ENCODE measurements around the gene SLC11A2. TPM values are rescaled to one million over a fixed set of nuclear protein-coding genes. Genes with fewer than 3 reads are reported as not detected.
A peak's percentile ranks its signal among the peaks of the same experiment; 100 is the strongest.

The SLC11A2 gene
- total RNA-seq, 3 donors from 2014 or later (not counting 1 experiment from before 2014, with no cell fraction given) = 34.3 to 54.3 (median 42.7) TPM

DNA sequence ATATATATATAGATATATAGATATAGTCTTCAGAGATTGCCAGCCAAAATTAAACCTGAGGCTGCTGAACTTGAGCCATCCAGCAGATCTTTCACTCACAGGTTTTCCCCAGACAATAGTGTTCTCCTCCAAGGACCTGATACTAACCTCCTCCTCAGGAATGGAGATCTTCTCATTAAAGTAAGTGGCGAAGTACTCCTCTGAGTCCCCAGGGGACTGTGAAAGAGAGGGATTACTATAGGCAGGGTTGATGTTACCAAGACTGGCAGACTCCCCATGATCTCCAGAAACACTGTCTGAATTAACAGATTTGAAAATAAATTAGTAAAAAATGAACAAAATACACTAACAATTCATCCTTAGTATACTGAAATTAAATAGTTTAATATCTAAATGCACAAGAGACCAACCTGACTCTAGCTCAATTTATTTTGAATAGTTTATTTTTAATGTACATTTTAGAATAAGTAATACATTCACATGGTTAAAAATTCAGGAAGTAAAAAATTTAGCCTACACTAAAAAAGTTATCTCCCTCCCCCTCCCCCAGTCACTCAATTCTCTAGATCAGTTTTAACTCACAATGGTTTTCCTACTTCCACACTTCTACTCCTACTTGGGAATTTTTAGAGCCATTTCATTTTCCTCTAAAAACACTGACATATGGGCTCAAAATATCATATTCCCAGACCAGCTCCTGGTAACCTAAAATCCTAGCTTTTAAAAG, 17.7 kb downstream of the SLC11A2 start:
- H3K9me3 Mint-ChIP-seq = no peaks in the 10 kb centered on the region
- H3K36me3 Mint-ChIP-seq = peaks cover 10% of the 10 kb centered on the region
- peak overlapping the region; percentile 31 to 83 for H3K27ac Mint-ChIP-seq
- WGBS (ENCODE audit: insufficient coverage) = 100% methylated on average over 1 of the region's 1 CpG
- Histone ChIP-seq H3K27me3 (ENCODE audit: control insufficient read depth, insufficient read depth, low read length) (no peaks in the 10 kb centered on the region), H3K9me3 (ENCODE audit: control insufficient read depth, insufficient read depth, low read length) (no peaks in the 10 kb centered on the region), H3K4me3 (ENCODE audit: low read length) (no peak overlapping the region), H3K27ac (ENCODE audit: low read length) (no peak overlapping the region), H3K36me3 (ENCODE audit: control insufficient read depth, insufficient read depth, low read length) (peaks cover 11% of the 10 kb centered on the region), H3K4me1 (ENCODE audit: control insufficient read depth, insufficient read depth, low read length) (no peaks in the 10 kb centered on the region)
- H3K27me3 Mint-ChIP-seq (ENCODE audit: low read depth in 2 of 2) = no peaks in the 10 kb centered on the region
- TF ChIP-seq, protein P1, sequence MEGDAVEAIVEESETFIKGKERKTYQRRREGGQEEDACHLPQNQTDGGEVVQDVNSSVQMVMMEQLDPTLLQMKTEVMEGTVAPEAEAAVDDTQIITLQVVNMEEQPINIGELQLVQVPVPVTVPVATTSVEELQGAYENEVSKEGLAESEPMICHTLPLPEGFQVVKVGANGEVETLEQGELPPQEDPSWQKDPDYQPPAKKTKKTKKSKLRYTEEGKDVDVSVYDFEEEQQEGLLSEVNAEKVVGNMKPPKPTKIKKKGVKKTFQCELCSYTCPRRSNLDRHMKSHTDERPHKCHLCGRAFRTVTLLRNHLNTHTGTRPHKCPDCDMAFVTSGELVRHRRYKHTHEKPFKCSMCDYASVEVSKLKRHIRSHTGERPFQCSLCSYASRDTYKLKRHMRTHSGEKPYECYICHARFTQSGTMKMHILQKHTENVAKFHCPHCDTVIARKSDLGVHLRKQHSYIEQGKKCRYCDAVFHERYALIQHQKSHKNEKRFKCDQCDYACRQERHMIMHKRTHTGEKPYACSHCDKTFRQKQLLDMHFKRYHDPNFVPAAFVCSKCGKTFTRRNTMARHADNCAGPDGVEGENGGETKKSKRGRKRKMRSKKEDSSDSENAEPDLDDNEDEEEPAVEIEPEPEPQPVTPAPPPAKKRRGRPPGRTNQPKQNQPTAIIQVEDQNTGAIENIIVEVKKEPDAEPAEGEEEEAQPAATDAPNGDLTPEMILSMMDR (IDR thresholded peaks at IDR 0.05) = no peak
- no peak for DNase-seq
- H3K4me1 Mint-ChIP-seq = peaks cover 6 to 8% of the 10 kb centered on the region in 2 donors
- intact Hi-C loops (cut with micrococcal nuclease) = no loop called here
- no peak for ATAC-seq
- peak overlapping the region; percentile 35 for H3K4me3 Mint-ChIP-seq

DNA sequence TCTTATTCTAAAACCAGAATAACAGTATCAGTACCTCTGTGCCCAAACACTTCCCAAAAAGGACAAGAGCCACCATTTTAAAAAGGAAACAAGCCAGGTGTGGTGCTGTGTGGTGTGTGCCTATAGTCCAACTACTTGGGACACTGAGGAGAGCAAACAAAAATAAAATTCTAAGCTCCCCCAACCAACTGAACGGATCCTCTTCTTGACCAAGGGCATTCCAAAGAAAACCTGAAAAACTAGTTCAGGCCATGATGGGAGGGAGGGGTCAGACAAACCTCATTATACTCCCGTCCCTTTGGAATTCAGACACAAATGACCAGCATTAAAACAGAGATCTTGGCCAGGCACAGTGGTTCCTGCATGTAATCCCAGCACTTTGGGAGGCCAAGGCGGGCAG, 20.5 kb downstream of the SLC11A2 start:
- no peak overlapping the region for H3K27ac ChIP-seq (ENCODE audit: low read length)
- H3K4me3 Mint-ChIP-seq = no peak overlapping the region
- no peaks in the 10 kb centered on the region for H3K27me3 Mint-ChIP-seq (ENCODE audit: low read depth in 2 of 2)
- no peaks in the 10 kb centered on the region for H3K9me3 Mint-ChIP-seq
- DNase-seq (no peak), ATAC-seq (no peak)
- no peaks in the 10 kb centered on the region for H3K4me1 ChIP-seq (ENCODE audit: control insufficient read depth, insufficient read depth, low read length)
- H3K9me3 ChIP-seq (ENCODE audit: control insufficient read depth, insufficient read depth, low read length) = no peaks in the 10 kb centered on the region
- H3K27me3 ChIP-seq (ENCODE audit: control insufficient read depth, insufficient read depth, low read length) = no peaks in the 10 kb centered on the region
- TF ChIP-seq, protein P1 (IDR thresholded peaks at IDR 0.05) = no peak
- H3K4me3 ChIP-seq (ENCODE audit: low read length) = no peak overlapping the region
- H3K4me1 Mint-ChIP-seq = peaks cover 6 to 8% of the 10 kb centered on the region in 2 donors
- intact Hi-C loops (cut with micrococcal nuclease) = no loop called here
- H3K36me3 ChIP-seq (ENCODE audit: control insufficient read depth, insufficient read depth, low read length) = peaks cover 16% of the 10 kb centered on the region
- H3K36me3 Mint-ChIP-seq = peaks cover 10% of the 10 kb centered on the region
- H3K27ac Mint-ChIP-seq = peak overlapping the region in 1 of 2 donors; percentile 54
- 98% methylated on average over 2 of the region's 3 CpGs for WGBS (ENCODE audit: insufficient coverage)

DNA sequence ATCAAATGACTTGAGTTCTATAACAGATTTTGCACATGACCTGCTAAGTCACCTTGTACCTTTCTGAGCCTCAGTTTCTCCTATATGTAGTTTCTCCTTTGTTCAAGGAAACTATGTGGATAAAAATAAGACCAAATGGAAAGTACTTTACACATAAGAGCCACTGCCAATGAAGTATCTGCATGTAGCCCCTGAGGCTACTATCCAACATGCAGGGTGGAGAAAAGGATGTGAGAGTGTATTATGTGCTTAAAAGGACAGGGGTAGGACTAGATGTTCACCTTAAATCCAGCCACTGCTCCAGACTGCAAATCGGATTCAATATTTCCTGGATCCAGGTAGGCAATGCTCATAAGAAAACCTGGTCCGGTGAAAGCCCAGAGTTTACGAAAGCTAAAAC, 21.2 kb downstream of the SLC11A2 start:
- Histone ChIP-seq H3K27ac (ENCODE audit: low read length) (no peak overlapping the region), H3K4me1 (ENCODE audit: control insufficient read depth, insufficient read depth, low read length) (no peaks in the 10 kb centered on the region), H3K4me3 (ENCODE audit: low read length) (no peak overlapping the region), H3K27me3 (ENCODE audit: control insufficient read depth, insufficient read depth, low read length) (no peaks in the 10 kb centered on the region), H3K36me3 (ENCODE audit: control insufficient read depth, insufficient read depth, low read length) (peaks cover 20% of the 10 kb centered on the region), H3K9me3 (ENCODE audit: control insufficient read depth, insufficient read depth, low read length) (no peaks in the 10 kb centered on the region)
- 100% methylated on average over 3 of the region's 3 CpGs for WGBS (ENCODE audit: insufficient coverage)
- DNase-seq (no peak), ATAC-seq (no peak)
- Mint-ChIP-seq H3K27ac (peak overlapping the region; percentile 48 to 54), H3K4me3 (no peak overlapping the region), H3K27me3 (ENCODE audit: low read depth in 2 of 2) (no peaks in the 10 kb centered on the region), H3K4me1 (peaks cover 6 to 8% of the 10 kb centered on the region in 2 donors), H3K36me3 (peaks cover 16% of the 10 kb centered on the region), H3K9me3 (no peaks in the 10 kb centered on the region)
- TF ChIP-seq, protein P1 (IDR thresholded peaks at IDR 0.05) = no peak
- intact Hi-C loops (cut with micrococcal nuclease) = no loop called here

DNA sequence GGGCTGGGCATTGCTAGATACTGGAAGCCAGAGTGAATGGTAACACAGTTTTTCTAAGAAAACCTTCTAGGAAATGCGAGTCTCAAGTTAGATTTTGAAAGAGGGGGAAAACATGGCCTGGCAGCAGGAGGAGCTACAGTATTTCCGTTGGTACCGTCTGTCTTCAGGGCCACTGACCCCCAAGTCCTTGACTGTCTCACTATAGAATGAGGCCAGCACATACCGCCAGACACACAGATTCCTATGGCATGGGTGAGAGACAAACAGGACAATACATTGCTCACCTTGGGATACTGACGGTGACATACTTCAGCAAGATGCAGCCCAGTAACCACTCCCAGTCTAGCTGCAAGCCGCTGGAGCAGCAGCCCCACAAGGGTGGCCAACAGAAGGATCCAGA, 21.7 kb downstream of the SLC11A2 start:
- TF ChIP-seq, protein P1 (IDR thresholded peaks at IDR 0.05) = no peak
- Mint-ChIP-seq H3K9me3 (no peaks in the 10 kb centered on the region), H3K27ac (no peak overlapping the region), H3K4me1 (peaks cover 6 to 8% of the 10 kb centered on the region in 2 donors), H3K27me3 (ENCODE audit: low read depth in 2 of 2) (no peaks in the 10 kb centered on the region), H3K4me3 (no peak overlapping the region), H3K36me3 (peaks cover 18% of the 10 kb centered on the region)
- no peaks in the 10 kb centered on the region for H3K9me3 ChIP-seq (ENCODE audit: control insufficient read depth, insufficient read depth, low read length)
- H3K4me3 ChIP-seq (ENCODE audit: low read length) = no peak overlapping the region
- WGBS (ENCODE audit: insufficient coverage) = 81% methylated on average over 6 of the region's 6 CpGs
- H3K4me1 ChIP-seq (ENCODE audit: control insufficient read depth, insufficient read depth, low read length) = no peaks in the 10 kb centered on the region
- no peaks in the 10 kb centered on the region for H3K27me3 ChIP-seq (ENCODE audit: control insufficient read depth, insufficient read depth, low read length)
- ATAC-seq (no peak), DNase-seq (no peak)
- intact Hi-C loops (cut with micrococcal nuclease) = no loop called here
- no peak overlapping the region for H3K27ac ChIP-seq (ENCODE audit: low read length)
- peaks cover 22% of the 10 kb centered on the region for H3K36me3 ChIP-seq (ENCODE audit: control insufficient read depth, insufficient read depth, low read length)
